Fibroblast of pulmonary artery (primary cell): ENCODE measurements around the gene KATNB1.
"Not testable (repeated sequence)": the region's sequence is repeated elsewhere in the genome, so short reads cannot be mapped to it uniquely, and the experiment has no call there.

Experiments
- DNase-seq: peaks from one replicate; pipeline ENCODE4 v3.0.0-alpha.2; 2010; ENCODE audit warnings: low read depth
- H3K4me3 ChIP-seq: replicated peaks from 2 replicates; pipeline ENCODE4 v1.5.1; 2011; ENCODE audit warnings: low read depth, mild to moderate bottlenecking, control low read depth, low read length, moderate library complexity
- CTCF ChIP-seq: IDR thresholded peaks from 2 replicates; pipeline ENCODE4 v1.5.1; 2011; ENCODE audit warnings: mild to moderate bottlenecking, control low read depth, low read length, inconsistent platforms; ENCODE audit errors: missing control alignments

Gene KATNB1

GRCh38 chr16:57781741-57782606, 46.4 kb downstream of the KATNB1 start:
- DNase-seq, result peak; percentile 55
- no peak for TF ChIP-seq CTCF
- H3K4me3 ChIP-seq, result no peak overlapping the region

- H3K4me3 ChIP-seq, DNase-seq: not testable (repeated sequence)
Measured at GRCh38 chr16:57782607-57783055, 47.1 kb downstream of the KATNB1 start.

GRCh38 chr16:57783116-57783515, 47.5 kb downstream of the KATNB1 start:
- DNase-seq, result no peak
- H3K4me3 ChIP-seq, result no peak overlapping the region
- TF ChIP-seq CTCF, result no peak

GRCh38 chr16:57783883-57784282, 48.3 kb downstream of the KATNB1 start:
- H3K4me3 ChIP-seq, result no peak overlapping the region
- no peak for TF ChIP-seq CTCF
- no peak for DNase-seq

GRCh38 chr16:57784334-57784733, 48.8 kb downstream of the KATNB1 start:
- TF ChIP-seq CTCF, result no peak
- H3K4me3 ChIP-seq, result no peak overlapping the region
- DNase-seq, result no peak

GRCh38 chr16:57785385-57785784, 49.8 kb downstream of the KATNB1 start:
- no peak for DNase-seq
- no peak for TF ChIP-seq CTCF
- H3K4me3 ChIP-seq, result no peak overlapping the region

- DNase-seq, result no peak
- no peak overlapping the region for H3K4me3 ChIP-seq
- no peak for TF ChIP-seq CTCF
Measured at GRCh38 chr16:57785924-57786323, 50.4 kb downstream of the KATNB1 start.
